Bone marrow (tissue), 2 donors: ENCODE measurements around the gene CACNA2D2.
A peak's percentile ranks its signal among the peaks of the same experiment; 100 is the strongest.

ENCODE experiments used
- DNase-seq, 2 donors: peaks; one replicate each; lab custom pipeline; 2025; lab: John Stamatoyannopoulos, UW

CACNA2D2 gene

GRCh38 chr3:50464569-50464968 is 38.9 kb downstream of the CACNA2D2 start:
- DNase-seq: no peak

GRCh38 chr3:50459785-50460184 is 43.6 kb downstream of the CACNA2D2 start:
- no peak for DNase-seq

GRCh38 chr3:50457988-50458387 is 45.4 kb downstream of the CACNA2D2 start:
- no peak for DNase-seq

- DNase-seq: no peak
Observed at GRCh38 chr3:50455161-50456018, 48.0 kb downstream of the CACNA2D2 start.

GRCh38 chr3:50454481-50455070 is 48.9 kb downstream of the CACNA2D2 start:
- no peak for DNase-seq

GRCh38 chr3:50453907-50454306 is 49.5 kb downstream of the CACNA2D2 start:
- DNase-seq: no peak

- DNase-seq: peak in 1 of 2 donors; percentile 14
Observed at GRCh38 chr3:50450209-50450921, 53.1 kb downstream of the CACNA2D2 start.

GRCh38 chr3:50448752-50449539 is 54.5 kb downstream of the CACNA2D2 start:
- DNase-seq: no peak

- DNase-seq: no peak
Observed at GRCh38 chr3:50447290-50447840, 56.1 kb downstream of the CACNA2D2 start.

GRCh38 chr3:50445919-50446318 is 57.5 kb downstream of the CACNA2D2 start:
- DNase-seq: no peak

GRCh38 chr3:50444782-50445181 is 58.7 kb downstream of the CACNA2D2 start:
- no peak for DNase-seq

- no peak for DNase-seq
Observed at GRCh38 chr3:50444213-50444612, 59.2 kb downstream of the CACNA2D2 start.

GRCh38 chr3:50442945-50443579 is 60.4 kb downstream of the CACNA2D2 start:
- DNase-seq: no peak

- DNase-seq: no peak
Observed at GRCh38 chr3:50441424-50442217, 61.8 kb downstream of the CACNA2D2 start.

- DNase-seq: peak; percentile 24 to 39
Observed at GRCh38 chr3:50436114-50436674, 67.2 kb downstream of the CACNA2D2 start.

- no peak for DNase-seq
Observed at GRCh38 chr3:50435371-50436113, 67.9 kb downstream of the CACNA2D2 start.

- no peak for DNase-seq
Observed at GRCh38 chr3:50433954-50434353, 69.5 kb downstream of the CACNA2D2 start.

GRCh38 chr3:50430950-50431435 is 72.4 kb downstream of the CACNA2D2 start:
- DNase-seq: no peak

- no peak for DNase-seq
Observed at GRCh38 chr3:50430191-50430590, 73.2 kb downstream of the CACNA2D2 start.
